Natural killer cell (primary cell): ENCODE data around the gene RTL1. TPM values are rescaled to one million over a fixed set of nuclear protein-coding genes. Genes with fewer than 3 reads are reported as not detected.

Source experiments
- ATAC-seq, 3 donors: fragments of 150-1000 bp in 2 of 3; fragments of 200-7000 bp in 1 of 3; cut with Tn5 transposase; 1 replicate in 1 of 3; 2 replicates in 2 of 3; pipeline ENCODE4 v1.10.0; 2021; ENCODE audit warnings: mild to moderate bottlenecking in 2 of 3, moderate library complexity in 2 of 3
- DNase-seq, 2 donors: peaks; one replicate each; pipeline versions ENCODE4 v3.0.0 to v3.0.0-alpha.2; 2013 to 2021; ENCODE audit warnings: mixed read lengths in 1 of 2
- H3K27ac ChIP-seq: one replicate; pipeline ENCODE4 v1.5.1; 2013; ENCODE audit warnings: mild to moderate bottlenecking, low read length
- H3K27me3 ChIP-seq: one replicate; pipeline ENCODE4 v1.6.1; 2013; ENCODE audit warnings: low read length; ENCODE audit not compliant: control insufficient read depth, insufficient read depth
- H3K36me3 ChIP-seq: one replicate; pipeline ENCODE4 v1.6.1; 2013; ENCODE audit warnings: low read length; ENCODE audit not compliant: control insufficient read depth, insufficient read depth
- H3K4me1 ChIP-seq: one replicate; pipeline ENCODE4 v1.6.1; 2013; ENCODE audit warnings: low read length; ENCODE audit not compliant: control insufficient read depth, insufficient read depth
- H3K4me3 ChIP-seq: one replicate; pipeline ENCODE4 v1.5.1; 2013; ENCODE audit warnings: low read length
- H3K9me3 ChIP-seq: one replicate; pipeline ENCODE4 v1.6.1; 2013; ENCODE audit warnings: low read length; ENCODE audit not compliant: control insufficient read depth, insufficient read depth
- H3K27ac Mint-ChIP-seq, 2 donors: one replicate each; pipeline ENCODE4 v1.8.0; 2022; ENCODE audit warnings: mild to moderate bottlenecking in 2 of 2, mixed read lengths in 2 of 2, moderate library complexity in 1 of 2
- H3K27me3 Mint-ChIP-seq, 2 donors: one replicate each; pipeline ENCODE4 v1.8.0; 2022; ENCODE audit warnings: low read depth in 2 of 2, mixed read lengths in 2 of 2
- H3K36me3 Mint-ChIP-seq: one replicate; pipeline ENCODE4 v1.8.0; 2022; ENCODE audit warnings: mixed read lengths
- H3K4me1 Mint-ChIP-seq, 2 donors: one replicate each; pipeline ENCODE4 v1.8.0; 2022; ENCODE audit warnings: mixed read lengths in 2 of 2
- H3K4me3 Mint-ChIP-seq: one replicate; pipeline ENCODE4 v1.8.0; 2022; ENCODE audit warnings: mild to moderate bottlenecking, moderate library complexity, mixed read lengths
- H3K9me3 Mint-ChIP-seq, 2 donors: one replicate each; pipeline ENCODE4 v1.8.0; 2022; ENCODE audit warnings: mixed read lengths in 2 of 2
- CTCF ChIP-seq: fragments of 200-600 bp; IDR thresholded peaks from one replicate; pipeline ENCODE4 v1.8.0; 2022; ENCODE audit warnings: antibody characterized with exemption
- WGBS: methylation state at CpG from one replicate; pipeline ENCODE4 v1.1.7; 2013; ENCODE audit warnings: missing lambda C conversion rate; ENCODE audit not compliant: insufficient coverage; 5-methylcytosine and 5-hydroxymethylcytosine counted together
- intact Hi-C: fragments of 100-400 bp; cut with micrococcal nuclease; formaldehyde crosslinking; loops from one replicate; pipeline ENCODE4 v1.14.2; 2022
- total RNA-seq, 4 donors: library from RNA; stranded (reverse); fragments of 120-200 nt in 1 of 4; gene quantifications; one replicate each; pipeline versions ENCODE4 v1.2.3 to v1.2.4, GENCODE V29; 2013 to 2022

Gene RTL1
- total RNA-seq, 3 donors from 2014 or later (not counting 1 experiment from before 2014, with no cell fraction given), result not detected

DNA sequence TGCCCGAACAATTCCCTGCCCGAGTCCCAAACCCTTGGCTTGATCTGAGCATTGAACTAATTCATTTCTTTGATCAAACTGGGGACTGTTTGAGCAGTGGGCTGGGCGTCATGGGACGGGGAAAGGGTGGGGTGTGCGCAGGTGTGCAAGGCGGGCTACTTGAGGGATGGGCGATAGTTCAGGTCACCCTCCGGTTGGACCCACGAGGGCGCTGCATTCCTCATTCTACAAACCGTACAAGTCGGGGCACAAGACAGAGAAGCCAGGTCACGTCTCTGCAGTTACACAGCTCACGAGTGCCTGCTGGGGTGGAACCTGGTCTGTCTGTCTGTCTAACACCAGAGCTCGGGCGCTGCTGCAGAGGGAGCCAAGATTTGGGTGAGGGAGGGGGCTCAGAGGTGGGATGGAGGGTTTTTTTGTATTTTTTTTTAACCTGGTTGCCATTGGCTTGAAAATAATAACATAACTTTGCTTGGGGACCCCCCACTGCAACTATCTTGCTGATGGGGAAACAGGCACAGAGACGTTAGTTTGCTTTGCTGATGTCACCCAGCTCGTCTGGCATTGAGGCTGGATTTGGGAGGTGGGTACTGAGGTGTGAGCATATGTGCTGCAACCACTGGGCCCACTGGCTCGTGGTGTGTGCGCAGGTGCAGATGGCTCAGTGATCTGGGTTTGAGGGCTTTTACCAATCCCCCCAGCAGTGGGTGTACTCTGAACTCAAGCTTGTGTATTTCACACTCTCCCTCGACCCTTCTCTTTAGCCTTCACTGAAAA lies 7.6 kb upstream of the RTL1 start:
- Mint-ChIP-seq H3K9me3 (no peaks in the 10 kb centered on the region), H3K4me3 (no peak overlapping the region), H3K27ac (no peak overlapping the region), H3K27me3 (peaks cover 15 to 28% of the 10 kb centered on the region in 2 donors), H3K36me3 (no peaks in the 10 kb centered on the region), H3K4me1 (no peaks in the 10 kb centered on the region)
- WGBS, result 88% methylated on average over 20 of the region's 21 CpGs
- intact Hi-C loops, result no loop called here
- DNase-seq (no peak), ATAC-seq (no peak)
- Histone ChIP-seq H3K4me1 (no peaks in the 10 kb centered on the region), H3K9me3 (no peaks in the 10 kb centered on the region), H3K36me3 (no peaks in the 10 kb centered on the region), H3K4me3 (no peak overlapping the region), H3K27ac (no peak overlapping the region), H3K27me3 (no peaks in the 10 kb centered on the region)
- no peak for TF ChIP-seq CTCF

- H3K4me1 Mint-ChIP-seq, result no peaks in the 10 kb centered on the region
- Histone ChIP-seq H3K4me1 (no peaks in the 10 kb centered on the region), H3K27me3 (no peaks in the 10 kb centered on the region), H3K36me3 (no peaks in the 10 kb centered on the region), H3K27ac (no peak overlapping the region), H3K4me3 (no peak overlapping the region), H3K9me3 (no peaks in the 10 kb centered on the region)
- H3K36me3 Mint-ChIP-seq, result no peaks in the 10 kb centered on the region
- peaks cover 14 to 24% of the 10 kb centered on the region in 2 donors for H3K27me3 Mint-ChIP-seq
- DNase-seq (no peak), ATAC-seq (no peak)
- H3K27ac Mint-ChIP-seq, result no peak overlapping the region
- intact Hi-C loops, result no loop called here
- no peak for TF ChIP-seq CTCF
- no peaks in the 10 kb centered on the region for H3K9me3 Mint-ChIP-seq
- H3K4me3 Mint-ChIP-seq, result no peak overlapping the region
- 90% methylated on average over 9 of the region's 9 CpGs for WGBS
Measured at GRCh38 chr14:100909439-100909838, 5.9 kb upstream of the RTL1 start.

GRCh38 chr14:100907240-100907639 lies 3.7 kb upstream of the RTL1 start:
- intact Hi-C loops, result no loop called here
- Mint-ChIP-seq H3K27me3 (peaks cover 24 to 25% of the 10 kb centered on the region in 2 donors), H3K36me3 (no peaks in the 10 kb centered on the region)

More at GRCh38 chr14:100907240-100907639, 3.7 kb upstream of the RTL1 start:
- DNase-seq, result no peak
- H3K9me3 ChIP-seq, result no peaks in the 10 kb centered on the region
- Mint-ChIP-seq H3K4me1 (no peaks in the 10 kb centered on the region), H3K27ac (no peak overlapping the region), H3K4me3 (no peak overlapping the region), H3K9me3 (no peaks in the 10 kb centered on the region)
- no peak overlapping the region for H3K4me3 ChIP-seq
- H3K27me3 ChIP-seq, result no peaks in the 10 kb centered on the region
- H3K4me1 ChIP-seq, result no peaks in the 10 kb centered on the region
- no peak overlapping the region for H3K27ac ChIP-seq
- WGBS, result 87% methylated on average over 8 of the region's 8 CpGs
- no peak for TF ChIP-seq CTCF
- no peaks in the 10 kb centered on the region for H3K36me3 ChIP-seq
- ATAC-seq, result no peak
